Right cardiac atrium (tissue), 5 donors: Measurements from ENCODE around the gene EYA2. TPM values are rescaled to one million over a fixed set of nuclear protein-coding genes. Genes with fewer than 3 reads are reported as not detected.
A peak's percentile ranks its signal among the peaks of the same experiment; 100 is the strongest.

ENCODE experiments used
- ATAC-seq, 2 donors: fragments of 200-7000 bp; cut with Tn5 transposase; one replicate each; pipeline versions ENCODE4 v1.8.0 to v1.9.1; 2020; ENCODE audit warnings: moderate library complexity in 2 of 2, mild to moderate bottlenecking in 1 of 2
- DNase-seq, 3 donors: peaks; one replicate each; pipeline ENCODE4 v3.0.0-alpha.2; 2020
- H3K27ac ChIP-seq: one replicate; pipeline ENCODE4 v1.5.1; 2013; ENCODE audit warnings: mild to moderate bottlenecking, low read length, control low read depth, moderate library complexity
- H3K27me3 ChIP-seq: one replicate; pipeline ENCODE4 v1.6.1; 2013; ENCODE audit not compliant: control insufficient read depth, insufficient read depth
- H3K4me1 ChIP-seq: one replicate; pipeline ENCODE4 v1.6.1; 2013; ENCODE audit warnings: low read length; ENCODE audit not compliant: control insufficient read depth, insufficient read depth
- H3K4me3 ChIP-seq: one replicate; pipeline ENCODE4 v1.5.1; 2013; ENCODE audit warnings: low read length, control low read depth
- H3K9me3 ChIP-seq: one replicate; pipeline ENCODE4 v1.6.1; 2013; ENCODE audit warnings: low read length; ENCODE audit not compliant: control insufficient read depth
- WGBS: extraction: QIAGEN DNeasy Blood & Tissue Kit; methylation state at CpG from one replicate; pipeline ENCODE4 v1.1.7; 2013; 5-methylcytosine and 5-hydroxymethylcytosine counted together
- intact Hi-C, 4 donors: fragments of 100-400 bp; cut with DNase I; formaldehyde crosslinking; loops; one replicate each; pipeline versions ENCODE4 v1.11.0 to v1.14.0; 2022 to 2023
- polyA plus RNA-seq: library from polyadenylated mRNA; stranded (reverse); fragments of 200-250 nt; gene quantifications from one replicate; pipeline ENCODE4 v1.2.3, GENCODE V29; 2013
- total RNA-seq, 4 donors: library from RNA; stranded (reverse); fragmentation: NEBNext Ultra II Directional; extraction: Animal tissue kit (Norgen Biotek cat#: 25700); gene quantifications; one replicate each; pipeline ENCODE4 v1.2.1, GENCODE V29; 2021
- donor health status: healthy with polysubstance abuse.
- donor health status: DM: no; HTN: yes; CAD: no.
- donor health status: DM: no; HTN: no; CAD: no.
- donor health status: DM: no; HTN: yes; CAD: no; lungs with severe emphysema.
- donor health status: DM: yes; HTN: yes; CAD: no.

Gene EYA2
- total and polyA plus RNA-seq, 5 donors = 1.6 to 3.7 (median 3.4) TPM

GRCh38 chr20:47102629-47103028 lies 208.0 kb downstream of the EYA2 start:
- intact Hi-C loops = no loop called here
- H3K27me3 ChIP-seq = no peaks in the 10 kb centered on the region
- no peaks in the 10 kb centered on the region for H3K9me3 ChIP-seq
- no peak overlapping the region for H3K4me3 ChIP-seq
- ATAC-seq = peak in 1 of 2 donors; percentile 46
- H3K27ac ChIP-seq = no peak overlapping the region
- no peaks in the 10 kb centered on the region for H3K4me1 ChIP-seq
- no peak for DNase-seq
- WGBS = 29% methylated on average over 2 of the region's 2 CpGs

- intact Hi-C loops = no loop called here
- DNase-seq = no peak
- no peak for ATAC-seq
- no peak overlapping the region for H3K27ac ChIP-seq
- no peaks in the 10 kb centered on the region for H3K4me1 ChIP-seq
- H3K4me3 ChIP-seq = no peak overlapping the region
- 65% methylated on average over 7 of the region's 7 CpGs for WGBS
- no peaks in the 10 kb centered on the region for H3K27me3 ChIP-seq
- H3K9me3 ChIP-seq = peaks cover 3% of the 10 kb centered on the region
These were observed 212.1 kb downstream of the EYA2 start for GRCh38 chr20:47106786-47107185.

GRCh38 chr20:47108994-47109393 lies 214.4 kb downstream of the EYA2 start:
- Histone ChIP-seq H3K9me3 (peaks cover 3% of the 10 kb centered on the region), H3K27ac (no peak overlapping the region), H3K4me3 (no peak overlapping the region), H3K4me1 (no peaks in the 10 kb centered on the region), H3K27me3 (no peaks in the 10 kb centered on the region)
- no peak for ATAC-seq
- WGBS = 85% methylated on average over 3 of the region's 3 CpGs
- intact Hi-C loops = no loop called here
- DNase-seq = no peak

DNA sequence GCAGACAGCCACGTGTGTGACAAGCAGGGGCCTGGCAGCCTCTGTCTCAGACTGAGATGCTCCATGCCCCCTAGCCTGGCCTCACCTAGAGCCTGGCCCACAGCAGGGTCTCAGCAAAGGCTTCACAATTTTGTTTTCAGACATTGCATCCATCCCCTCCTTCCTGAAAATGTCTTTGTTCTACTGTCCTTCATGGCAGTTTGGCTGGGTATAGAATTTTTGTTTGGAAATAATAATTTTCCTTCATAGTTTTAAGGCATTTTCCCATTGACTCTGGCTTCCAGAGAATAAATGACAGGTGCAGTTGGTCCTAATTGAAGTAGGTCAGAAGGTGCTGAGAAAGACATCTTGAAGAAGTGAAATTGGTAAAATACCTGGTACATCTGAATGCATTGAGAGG lies 216.2 kb downstream of the EYA2 start:
- no peaks in the 10 kb centered on the region for H3K27me3 ChIP-seq
- H3K4me1 ChIP-seq = no peaks in the 10 kb centered on the region
- H3K27ac ChIP-seq = no peak overlapping the region
- intact Hi-C loops = no loop called here
- ATAC-seq (no peak), DNase-seq (no peak)
- H3K4me3 ChIP-seq = no peak overlapping the region
- peaks cover 3% of the 10 kb centered on the region for H3K9me3 ChIP-seq
- WGBS = 75% methylated on average over 1 of the region's 1 CpG

- Histone ChIP-seq H3K9me3 (peaks cover 3% of the 10 kb centered on the region), H3K4me3 (no peak overlapping the region), H3K4me1 (no peaks in the 10 kb centered on the region), H3K27ac (no peak overlapping the region), H3K27me3 (no peaks in the 10 kb centered on the region)
- intact Hi-C loops = no loop called here
- no peak for ATAC-seq
- WGBS = 85% methylated on average over 5 of the region's 5 CpGs
- DNase-seq = no peak
These were observed 216.9 kb downstream of the EYA2 start for GRCh38 chr20:47111576-47111975.

- ATAC-seq (no peak), DNase-seq (no peak)
- Histone ChIP-seq H3K27me3 (no peaks in the 10 kb centered on the region), H3K4me1 (no peaks in the 10 kb centered on the region), H3K4me3 (no peak overlapping the region), H3K9me3 (peaks cover 3% of the 10 kb centered on the region), H3K27ac (no peak overlapping the region)
- intact Hi-C loops = no loop called here
- 70% methylated on average over 5 of the region's 5 CpGs for WGBS
These were observed 218.9 kb downstream of the EYA2 start for GRCh38 chr20:47113362-47114109.

- intact Hi-C loops = no loop called here
- Histone ChIP-seq H3K27me3 (no peaks in the 10 kb centered on the region), H3K27ac (no peak overlapping the region), H3K4me1 (no peaks in the 10 kb centered on the region), H3K4me3 (no peak overlapping the region), H3K9me3 (peaks cover 3% of the 10 kb centered on the region)
- WGBS = 93% methylated on average over 4 of the region's 4 CpGs
- DNase-seq (no peak), ATAC-seq (no peak)
These were observed 221.1 kb downstream of the EYA2 start for GRCh38 chr20:47115694-47116093.

DNA sequence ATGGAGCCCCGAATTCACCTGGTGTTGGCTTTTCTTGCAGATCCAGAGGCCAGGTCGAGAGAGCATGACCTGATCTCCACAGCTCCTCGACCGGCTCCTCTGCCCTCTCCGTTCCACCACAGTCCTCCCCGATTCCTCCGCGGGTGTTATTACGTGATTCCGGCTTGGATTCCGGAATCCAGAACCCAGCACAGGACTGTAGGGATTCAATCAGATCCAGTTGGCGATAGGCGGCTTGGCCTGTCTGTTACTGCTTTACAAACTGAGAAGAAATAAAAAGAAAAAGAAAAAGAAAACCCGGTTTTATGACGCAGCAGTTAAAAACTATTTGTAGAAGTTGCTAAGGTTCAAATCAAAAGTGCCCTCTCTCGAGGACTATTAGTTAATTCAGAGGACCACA lies 222.7 kb downstream of the EYA2 start:
- 88% methylated on average over 16 of the region's 16 CpGs for WGBS
- no peak for ATAC-seq
- intact Hi-C loops = no loop called here

GRCh38 chr20:47117773-47118172 lies 223.1 kb downstream of the EYA2 start:
- intact Hi-C loops = no loop called here
- WGBS = 44% methylated on average over 4 of the region's 4 CpGs
- no peaks in the 10 kb centered on the region for H3K4me1 ChIP-seq
- DNase-seq = no peak
- H3K27me3 ChIP-seq = no peaks in the 10 kb centered on the region
- no peak overlapping the region for H3K27ac ChIP-seq
- H3K4me3 ChIP-seq = no peak overlapping the region
- no peaks in the 10 kb centered on the region for H3K9me3 ChIP-seq
- ATAC-seq = no peak

More for the DNA sequence above, 222.7 kb downstream of the EYA2 start:
- Histone ChIP-seq H3K9me3 (no peaks in the 10 kb centered on the region), H3K27ac (no peak overlapping the region), H3K4me1 (no peaks in the 10 kb centered on the region), H3K4me3 (no peak overlapping the region), H3K27me3 (no peaks in the 10 kb centered on the region)
- DNase-seq = no peak

DNA sequence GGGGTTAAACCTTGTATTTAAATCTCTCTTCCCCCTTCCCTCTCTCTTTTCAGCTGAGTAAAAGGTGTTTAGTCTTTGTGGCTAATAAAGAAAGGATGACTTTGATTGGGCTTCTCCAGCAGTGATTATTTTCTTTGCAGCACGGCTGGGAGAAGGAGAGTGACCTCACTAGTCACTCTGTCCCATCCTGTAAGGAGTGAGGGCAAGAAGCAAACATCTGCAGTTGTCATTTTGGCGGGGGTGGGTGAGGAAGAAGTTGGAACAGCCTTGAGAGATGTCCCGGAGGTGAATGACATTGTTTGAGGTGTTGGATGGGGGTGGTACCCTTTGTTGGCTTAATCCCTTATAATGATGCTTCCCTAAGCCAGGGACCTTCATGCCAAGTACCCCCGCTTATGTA lies 223.6 kb downstream of the EYA2 start:
- intact Hi-C loops = no loop called here
- ATAC-seq (peak; percentile 21 to 40), DNase-seq (no peak)
- no peaks in the 10 kb centered on the region for H3K27me3 ChIP-seq
- no peaks in the 10 kb centered on the region for H3K9me3 ChIP-seq
- 33% methylated on average over 4 of the region's 4 CpGs for WGBS
- H3K4me1 ChIP-seq = no peaks in the 10 kb centered on the region
- no peak overlapping the region for H3K4me3 ChIP-seq
- no peak overlapping the region for H3K27ac ChIP-seq

DNA sequence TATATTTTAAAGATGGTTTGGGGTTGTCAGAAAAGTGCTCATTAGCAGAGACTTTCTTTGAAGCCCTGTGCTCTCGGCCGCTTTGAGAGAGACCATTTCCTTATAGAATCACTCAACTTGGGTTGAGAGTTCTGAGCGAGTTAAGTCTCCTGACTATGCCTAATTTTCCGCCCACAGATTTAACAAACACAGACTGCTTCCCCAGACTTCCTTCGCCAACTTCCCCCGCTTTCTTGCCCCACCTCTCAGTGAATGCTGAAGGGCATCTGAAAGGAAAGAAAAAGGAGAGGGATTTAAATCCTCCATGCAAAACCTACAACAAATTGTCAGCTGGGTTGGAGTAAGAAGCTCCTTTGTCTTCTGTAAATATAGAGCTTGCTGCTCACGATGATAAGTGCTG lies 224.0 kb downstream of the EYA2 start:
- WGBS = 39% methylated on average over 7 of the region's 7 CpGs
- no peaks in the 10 kb centered on the region for H3K27me3 ChIP-seq
- ATAC-seq = no peak
- no peak overlapping the region for H3K4me3 ChIP-seq
- H3K4me1 ChIP-seq = no peaks in the 10 kb centered on the region
- H3K9me3 ChIP-seq = no peaks in the 10 kb centered on the region
- no peak for DNase-seq
- intact Hi-C loops = no loop called here
- no peak overlapping the region for H3K27ac ChIP-seq
